Mucosa of gallbladder (tissue), 1 donor: ENCODE results near the gene PDCD4. TPM values are rescaled to one million over a fixed set of nuclear protein-coding genes. Genes with fewer than 3 reads are reported as not detected.

ENCODE experiments used
- DNase-seq: peaks from one replicate; pipeline ENCODE4 v3.0.0-alpha.2; 2020; ENCODE audit warnings: low spot score
- total RNA-seq: library from RNA; stranded (reverse); gene quantifications from one replicate; pipeline ENCODE4 v1.2.1, GENCODE V29; 2021
- donor health status: DM: no; HTN: no; CAD: no.

The PDCD4 gene
- 150 TPM for total RNA-seq

DNA sequence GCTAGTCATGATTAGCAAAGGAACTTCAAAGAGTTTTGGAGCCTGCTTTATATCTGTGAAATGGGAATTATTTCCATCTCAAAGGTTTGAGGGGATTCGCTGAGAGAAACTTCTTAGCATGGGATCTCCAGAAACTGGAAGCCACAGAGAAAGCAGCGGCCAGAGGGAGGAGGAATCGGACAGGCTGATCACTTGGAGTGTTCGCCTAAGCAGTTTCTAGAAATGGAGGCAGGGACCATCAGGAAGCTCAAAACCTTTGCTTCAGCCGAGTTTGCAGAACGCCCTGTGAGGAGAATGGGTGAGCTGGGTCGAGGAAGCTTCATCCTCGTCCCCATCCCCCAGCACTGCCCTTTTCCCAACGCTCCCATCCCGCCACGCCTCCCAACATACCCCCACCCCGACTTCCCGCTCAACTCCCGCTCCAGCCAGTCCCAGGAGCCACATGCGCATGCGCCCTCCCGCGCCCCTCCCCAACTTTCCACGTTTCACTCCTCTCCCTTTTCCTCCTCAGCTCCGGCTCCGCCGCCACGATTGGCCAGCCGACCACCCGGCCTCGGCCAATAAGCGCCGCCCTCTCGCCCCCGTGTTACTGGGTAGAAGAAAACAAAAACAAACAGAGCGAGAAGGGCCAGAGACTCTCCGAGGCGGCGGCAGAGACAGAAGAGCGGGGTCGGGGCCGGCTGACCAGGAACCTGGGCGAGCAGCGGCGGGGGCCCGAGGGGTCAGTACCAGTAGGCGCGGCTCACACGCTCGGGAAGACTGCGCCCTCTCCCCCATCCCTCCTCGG, at the start of gene PDCD4:
Gene PDCD4 (plus strand): TSS at position 631 of the 787 bp plus-strand sequence. CDS start 4,100 bp downstream, outside the sequence.
- DNase-seq, result peak; percentile 99

DNA sequence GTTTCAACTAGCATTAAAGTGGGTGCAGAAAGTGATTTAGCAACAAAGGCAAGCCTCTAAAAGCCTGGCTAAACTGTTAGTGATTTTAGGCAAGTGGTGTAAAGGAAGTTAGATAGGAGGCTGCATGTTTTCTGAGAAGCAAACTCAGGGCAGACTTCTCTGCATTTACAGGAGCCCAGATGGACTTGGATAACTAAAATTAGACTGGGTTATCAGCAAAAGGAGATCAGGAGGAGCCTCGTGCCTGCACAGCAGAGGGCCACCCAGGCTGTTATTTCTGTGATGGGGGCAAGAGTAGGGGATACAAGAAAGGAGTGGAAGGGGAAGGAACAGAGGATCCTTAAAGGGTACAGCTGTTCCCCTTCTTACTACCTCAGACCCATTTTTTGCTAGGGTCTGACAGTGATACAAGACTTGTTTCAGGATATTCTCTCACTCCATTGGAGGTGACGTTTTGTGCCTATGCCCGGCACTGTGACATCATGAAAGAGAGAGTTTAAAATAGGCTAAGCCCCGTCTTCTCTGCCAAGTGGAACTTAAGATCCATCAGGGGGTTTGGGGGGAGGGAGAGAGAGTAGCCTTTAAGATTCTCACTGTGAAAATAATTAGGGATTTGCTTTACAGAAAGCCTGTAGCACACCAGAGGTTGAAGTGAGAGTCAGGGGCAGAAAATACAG, 49.6 kb upstream of the PDCD4 start:
- DNase-seq, result no peak

DNA sequence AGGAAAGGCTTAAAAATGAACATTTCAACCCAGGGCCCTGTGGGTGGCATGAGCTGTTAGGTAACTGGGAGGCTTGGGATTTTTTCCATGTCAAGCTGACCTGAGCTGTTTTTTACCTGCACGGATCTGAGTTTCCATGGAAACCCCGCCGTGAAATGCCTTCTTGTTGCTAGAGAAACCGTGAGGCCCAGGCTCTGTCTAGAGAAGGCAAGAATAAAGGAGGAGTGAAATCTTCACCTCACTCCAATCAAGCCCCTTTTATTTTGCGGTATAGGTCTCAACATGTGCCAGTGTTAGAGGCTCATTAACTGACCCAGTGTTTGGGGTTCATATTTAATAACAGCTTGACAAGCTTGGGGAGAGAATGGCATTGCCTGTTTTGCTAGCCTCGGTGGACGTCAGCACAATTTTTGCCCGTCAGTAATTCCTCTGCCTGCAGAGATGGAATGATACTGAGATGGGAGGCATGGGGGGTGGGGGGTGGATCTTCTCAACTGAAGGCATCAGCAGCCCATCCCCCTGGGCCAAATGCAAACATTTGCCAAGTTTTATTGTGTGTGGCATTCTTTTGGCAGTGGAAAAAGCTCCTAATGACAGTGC, 48.9 kb upstream of the PDCD4 start:
- DNase-seq, result no peak

DNA sequence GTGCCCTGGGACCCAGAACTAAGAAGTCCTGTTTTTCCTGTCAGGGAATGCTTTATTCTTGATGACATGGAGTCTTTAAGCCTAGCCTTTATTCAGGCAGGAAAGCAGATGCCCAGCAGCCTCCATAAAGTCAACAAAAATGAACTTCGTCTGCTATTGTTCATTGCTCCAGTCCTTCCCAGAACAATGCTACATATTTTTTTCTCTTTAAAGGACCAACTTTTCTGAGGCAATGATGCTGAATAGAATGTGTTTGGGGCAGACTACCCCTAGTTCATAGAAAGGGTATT, 47.6 kb upstream of the PDCD4 start:
- DNase-seq, result no peak

DNA sequence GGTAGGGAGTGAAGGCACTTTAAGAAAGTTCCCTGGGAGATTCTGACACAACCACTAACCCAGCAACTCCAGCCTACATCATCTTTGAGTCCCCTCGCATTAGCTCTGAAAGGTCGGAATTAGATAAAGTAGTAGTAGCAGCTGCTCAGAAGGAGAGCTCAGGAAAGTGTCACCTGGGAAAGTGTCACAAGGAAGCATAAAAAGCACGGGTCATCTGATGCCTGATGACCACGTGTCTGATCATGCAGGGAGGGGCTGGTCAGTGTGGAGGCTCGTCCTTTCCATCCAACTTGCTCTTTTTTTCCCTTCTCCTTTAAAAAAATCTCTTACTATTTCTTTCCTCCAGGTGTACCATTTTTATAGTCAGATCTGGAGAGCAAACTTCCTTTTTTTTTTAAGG, 47.1 kb upstream of the PDCD4 start:
- DNase-seq, result peak; percentile 57

DNA sequence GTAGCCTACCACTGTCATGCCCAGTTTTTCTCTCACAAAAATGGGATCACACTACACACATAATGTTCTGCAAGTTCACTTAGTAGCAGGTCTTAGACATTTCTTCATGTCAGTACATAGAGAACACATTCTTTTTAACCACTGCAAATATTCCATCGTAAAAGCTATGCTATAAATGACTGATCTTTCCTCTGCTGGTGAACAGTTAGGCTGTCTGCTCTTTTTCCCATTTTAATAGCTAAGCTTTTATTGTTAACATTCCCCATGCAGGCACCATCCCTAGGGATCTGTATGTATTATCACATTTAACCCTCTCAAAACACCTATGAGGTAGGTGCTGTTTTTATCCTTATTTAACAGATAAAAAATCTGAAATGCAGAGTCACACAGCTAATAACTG, 46.2 kb upstream of the PDCD4 start:
- DNase-seq, result no peak

DNA sequence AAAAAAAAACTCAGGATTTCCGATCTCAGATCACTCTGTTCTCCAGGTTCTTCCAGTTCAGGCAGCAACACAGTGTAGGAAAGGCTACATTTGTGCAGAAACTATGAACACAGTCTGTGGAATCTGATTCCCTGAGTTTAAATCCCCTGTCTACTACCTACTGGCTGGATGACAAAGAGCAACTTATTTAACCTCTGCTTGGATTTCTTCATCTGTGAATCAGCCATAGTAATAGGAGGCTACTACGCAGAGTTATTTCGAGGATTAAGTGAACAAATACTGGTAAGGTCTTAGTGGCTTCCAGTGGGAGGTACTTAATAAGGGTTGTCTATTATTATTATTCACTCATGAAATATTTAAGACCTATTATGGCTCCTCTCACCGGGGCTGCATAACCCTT, 44.3 kb upstream of the PDCD4 start:
- DNase-seq, result no peak

DNA sequence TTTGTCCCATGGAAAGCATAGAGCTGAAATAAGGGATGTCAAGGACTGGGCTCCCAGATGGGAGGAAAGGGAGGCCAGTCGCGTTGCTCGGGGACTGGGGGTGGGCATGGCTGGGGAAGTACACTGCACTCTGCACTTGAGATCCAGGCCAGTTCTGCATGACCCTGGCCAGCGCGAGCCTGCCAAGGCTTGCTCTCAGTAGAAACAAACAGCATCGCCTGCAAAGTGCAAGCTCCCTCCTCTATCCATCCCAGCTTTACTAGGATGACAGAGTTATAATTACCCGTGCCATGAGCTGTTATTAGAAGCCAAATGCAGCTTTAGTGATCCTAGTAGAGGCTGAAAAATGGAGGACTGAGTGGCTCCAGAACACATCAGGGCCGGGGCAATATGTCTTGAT, 43.9 kb upstream of the PDCD4 start:
- DNase-seq, result no peak

DNA sequence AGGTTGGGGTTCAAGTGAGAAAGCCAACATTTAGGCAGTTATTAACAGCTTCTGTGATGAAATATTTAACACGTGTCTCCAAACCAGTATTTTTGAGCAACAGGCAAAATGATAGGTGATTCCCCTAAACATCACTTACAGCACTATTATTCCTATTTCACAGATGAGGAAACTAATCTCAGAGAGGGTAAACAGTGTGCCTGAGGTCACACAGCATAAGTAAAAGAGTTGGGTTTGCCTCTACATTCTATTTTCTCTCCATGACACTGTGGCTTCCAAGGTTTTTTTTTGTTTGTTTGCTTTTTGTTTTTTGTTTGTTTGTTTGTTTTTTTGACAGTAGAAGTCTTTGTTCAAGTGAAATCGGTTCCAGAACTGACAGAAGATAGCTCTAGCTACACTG, 43.2 kb upstream of the PDCD4 start:
- DNase-seq, result no peak

DNA sequence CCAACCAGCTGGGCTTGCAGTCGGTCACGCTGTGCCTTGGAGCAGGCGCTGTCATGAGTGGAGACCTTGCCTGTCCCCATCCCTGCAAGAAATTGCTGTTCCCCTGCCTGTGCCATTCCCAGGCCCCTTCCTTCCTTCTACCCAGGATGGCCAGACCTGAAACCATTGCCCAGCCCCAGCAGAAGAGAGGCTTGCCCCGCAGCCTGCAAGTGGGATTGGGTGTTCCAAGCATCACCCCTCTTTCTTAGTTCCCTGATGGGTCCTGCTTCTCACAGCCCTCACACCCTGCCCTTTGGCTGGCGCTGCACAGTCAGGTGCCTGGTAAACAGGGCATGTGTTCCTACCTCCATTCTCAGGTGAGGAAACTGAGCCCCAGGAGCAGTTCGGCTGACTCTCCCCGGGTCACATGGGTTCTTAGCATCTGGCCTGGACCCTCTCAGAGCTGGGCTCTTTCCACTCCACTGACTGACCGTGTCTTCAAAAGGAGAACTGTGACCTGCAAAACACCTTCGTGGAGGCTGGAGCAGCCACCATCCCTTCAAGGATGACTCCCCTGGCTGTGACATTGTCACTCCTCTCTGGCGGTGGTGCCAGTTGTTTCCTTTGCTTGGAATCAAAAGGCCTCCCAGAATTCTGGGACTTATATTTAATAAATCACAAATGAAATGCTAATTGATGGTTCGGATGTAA, 41.9 kb upstream of the PDCD4 start:
- no peak for DNase-seq

DNA sequence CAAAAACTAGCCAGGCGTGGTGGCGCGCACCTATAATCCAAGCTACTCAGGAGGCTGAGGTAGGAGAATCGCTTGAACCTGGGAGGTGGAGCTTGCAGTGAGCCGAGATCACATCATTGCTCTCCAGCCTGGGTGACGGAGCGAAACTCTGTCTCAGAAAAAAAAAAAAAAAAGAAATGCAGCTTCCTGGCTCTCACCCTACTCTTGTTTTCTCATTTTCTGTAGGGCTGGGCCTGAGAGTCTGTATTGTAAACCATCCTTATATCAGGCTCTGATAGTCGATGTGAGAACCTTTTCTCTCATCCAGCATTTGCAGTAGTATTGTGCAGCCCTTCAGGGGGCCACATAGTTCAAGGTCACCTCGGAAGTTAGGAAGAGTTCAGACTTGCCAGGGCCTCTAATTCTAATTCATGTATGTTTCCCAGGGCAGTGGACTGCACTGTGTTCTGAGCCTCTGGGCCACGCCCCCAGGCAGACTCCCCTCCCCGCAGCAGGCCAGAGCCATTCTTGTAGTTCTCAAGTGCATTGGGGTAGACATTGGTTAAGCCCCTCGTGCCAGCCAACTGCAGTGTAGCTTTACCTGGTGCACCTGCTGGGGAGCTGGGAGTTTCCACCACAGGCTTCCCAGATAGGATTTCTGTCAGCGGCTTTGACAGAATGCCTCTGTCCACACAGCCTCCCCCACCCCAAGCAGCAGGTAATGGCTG, 38.3 kb upstream of the PDCD4 start:
- DNase-seq, result no peak

DNA sequence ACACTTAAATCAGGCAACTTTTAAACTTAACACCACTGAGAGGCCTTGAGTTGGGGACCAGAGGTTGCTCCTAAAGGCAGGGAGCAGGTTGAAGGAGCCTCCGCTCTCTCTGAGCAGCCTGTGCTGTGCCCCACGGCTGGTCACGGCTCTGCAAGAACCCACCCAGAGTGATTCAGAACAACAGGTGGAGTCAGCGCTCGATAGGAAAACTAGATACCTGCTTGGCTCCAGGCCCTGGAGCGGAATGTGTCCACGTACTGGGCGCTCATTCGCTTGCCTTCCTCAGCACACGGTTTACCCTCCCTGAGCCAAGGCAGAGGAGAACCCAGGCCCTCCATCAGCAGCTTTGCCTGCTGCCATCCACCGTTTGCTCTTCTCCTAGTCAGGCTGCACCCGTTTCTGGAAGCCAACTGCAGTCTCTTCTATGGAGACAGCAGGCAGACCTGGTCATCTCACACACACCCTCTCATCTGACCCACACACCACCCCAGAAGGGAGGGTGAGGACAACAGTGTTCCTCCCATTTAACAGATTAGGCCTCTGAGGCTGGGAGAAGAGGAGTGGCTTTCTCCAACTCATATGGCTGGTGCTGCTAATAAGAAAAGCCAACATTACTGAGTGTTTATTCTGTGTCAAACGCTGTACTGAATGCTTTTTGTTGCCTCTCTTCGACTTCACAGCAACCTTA, 37.6 kb upstream of the PDCD4 start:
- DNase-seq, result peak; percentile 71

DNA sequence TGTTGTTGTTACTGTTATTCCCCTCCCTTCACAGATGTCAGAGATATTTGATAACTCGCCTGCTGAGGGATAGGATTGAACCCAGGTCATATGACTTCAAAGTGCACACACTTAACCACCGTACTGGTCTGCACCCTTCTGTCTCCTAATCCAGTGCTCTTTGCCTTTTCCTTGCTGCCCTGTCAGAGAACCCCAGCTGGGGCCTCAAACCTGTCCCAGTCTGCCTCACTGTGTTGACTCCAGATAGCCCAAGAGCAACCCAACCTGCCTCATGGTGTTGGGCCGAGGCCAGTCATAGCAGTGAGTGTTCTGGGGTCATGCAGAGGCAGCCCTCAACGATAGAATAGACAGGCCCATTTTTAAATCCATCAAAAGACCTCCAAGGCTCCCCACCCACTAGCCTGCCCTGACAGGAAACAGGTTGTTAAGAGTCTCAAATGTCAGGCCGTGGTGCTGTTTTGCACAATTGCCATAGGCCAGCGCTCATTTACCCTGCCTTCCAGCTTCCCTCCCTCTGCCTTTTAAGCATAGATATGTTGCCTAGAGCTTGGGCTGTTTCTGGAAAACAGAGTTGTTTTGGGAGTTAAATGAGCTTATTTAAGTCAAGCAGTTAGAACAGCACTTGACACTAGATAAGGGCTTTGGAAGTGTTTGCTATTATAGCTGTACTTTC, 37.0 kb upstream of the PDCD4 start:
- no peak for DNase-seq

DNA sequence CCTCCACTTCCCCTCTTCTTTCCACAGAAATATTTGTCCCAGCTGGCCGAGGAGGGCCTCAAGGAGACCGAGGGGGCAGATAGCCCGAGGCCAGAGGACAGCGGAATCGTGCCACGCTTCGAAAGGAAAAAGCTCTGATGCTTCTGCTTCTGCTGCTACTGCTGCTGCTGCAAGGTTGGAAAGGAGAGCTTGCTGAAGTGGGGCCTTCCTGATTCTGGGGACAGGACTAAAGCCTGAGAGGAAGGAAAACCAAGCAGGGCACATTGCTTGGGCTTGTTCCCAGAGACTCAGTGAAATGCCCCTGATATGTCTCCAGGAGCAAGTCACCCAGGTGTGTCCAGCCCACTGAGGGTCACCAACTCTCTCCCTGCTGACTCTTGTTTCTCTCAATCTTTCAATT, 35.9 kb upstream of the PDCD4 start:
- no peak for DNase-seq

DNA sequence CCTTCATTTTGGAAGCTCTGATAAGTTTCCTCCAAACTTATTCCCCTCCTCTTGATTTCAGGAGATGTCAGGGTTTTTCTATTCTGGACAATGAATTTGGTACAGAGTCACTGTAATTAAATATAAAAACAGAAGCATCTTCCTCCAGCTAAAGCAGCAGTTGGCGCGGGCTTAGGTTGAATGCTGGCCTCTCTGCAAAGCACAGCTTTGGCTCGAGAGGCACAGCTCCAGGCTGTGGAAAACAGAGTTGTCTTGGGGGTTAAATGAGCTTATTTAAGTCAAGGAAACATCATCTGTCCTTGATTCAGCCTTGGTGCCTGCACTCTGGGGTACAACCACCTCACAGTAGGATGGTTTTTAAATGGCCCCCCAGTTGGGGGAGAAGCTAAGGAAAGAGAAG, 35.0 kb upstream of the PDCD4 start:
- no peak for DNase-seq

DNA sequence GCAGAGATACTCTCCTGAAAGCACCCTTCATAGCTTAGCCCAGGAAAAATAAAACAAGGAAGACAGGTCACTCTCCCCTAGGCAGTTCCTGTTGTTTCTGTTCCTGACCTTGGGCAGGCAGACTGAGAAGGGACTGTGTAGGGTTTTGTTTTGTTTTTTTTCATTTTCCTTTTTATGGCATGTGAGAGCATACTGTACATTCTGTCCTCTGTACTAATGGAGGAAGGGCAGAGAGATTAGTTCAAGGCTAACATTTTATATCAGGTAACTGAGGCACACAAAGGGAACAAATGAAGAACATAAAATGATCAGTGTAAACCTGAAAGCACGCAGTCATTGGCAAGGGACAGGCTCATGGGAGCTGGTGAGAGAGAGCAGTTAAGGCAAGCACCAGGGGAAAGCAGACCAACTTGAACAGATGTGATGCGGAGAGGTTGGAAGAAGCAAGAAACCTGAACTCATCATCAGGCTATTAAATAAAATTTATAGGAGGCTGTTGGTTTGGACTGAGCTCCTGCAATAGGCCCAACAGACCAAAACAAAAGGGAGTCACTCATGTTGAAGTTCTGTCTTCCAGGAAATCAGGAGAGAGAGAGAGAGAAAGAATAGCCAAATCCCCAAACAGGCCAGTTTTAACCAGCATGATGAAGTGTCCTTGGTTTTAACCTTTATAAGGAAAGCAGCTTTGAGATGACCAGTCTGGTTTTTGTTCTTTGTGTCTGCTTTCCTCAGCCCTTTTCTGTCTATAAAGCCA, 34.1 kb upstream of the PDCD4 start:
- no peak for DNase-seq

DNA sequence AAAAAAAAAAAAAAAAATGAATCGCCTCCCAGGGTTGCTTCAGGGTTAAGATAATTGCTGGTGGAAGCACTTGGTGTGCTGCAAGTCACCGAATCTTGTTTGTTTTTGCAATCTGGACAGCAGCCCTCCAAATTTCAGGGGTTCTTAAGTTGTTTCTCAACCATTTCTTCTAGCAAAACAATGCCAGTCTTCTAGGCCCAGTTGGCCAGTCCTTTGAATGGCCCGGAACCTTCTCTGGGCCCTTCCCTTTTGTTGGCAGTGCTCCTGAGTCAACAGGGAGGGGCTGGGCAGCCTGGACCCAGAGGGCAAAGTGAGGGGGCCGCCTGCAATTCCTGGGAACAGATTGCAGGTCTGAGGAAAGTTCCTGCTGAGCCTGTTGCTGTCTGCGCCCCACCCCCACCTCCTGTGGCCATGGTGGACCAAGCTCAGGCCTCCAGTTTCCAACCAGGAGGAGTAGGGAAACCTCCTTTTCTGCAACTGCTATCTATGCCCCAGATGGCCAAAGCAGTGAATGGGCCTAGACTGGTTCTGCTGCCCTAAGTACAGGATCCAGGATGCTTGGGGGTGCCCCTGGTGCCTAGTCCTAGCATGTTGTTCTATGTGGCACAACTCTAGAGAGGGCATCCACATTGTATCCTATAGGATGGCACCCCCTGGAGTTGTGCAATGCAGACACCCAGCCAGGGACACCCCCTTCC, 31.4 kb upstream of the PDCD4 start:
- peak; percentile 87 for DNase-seq

DNA sequence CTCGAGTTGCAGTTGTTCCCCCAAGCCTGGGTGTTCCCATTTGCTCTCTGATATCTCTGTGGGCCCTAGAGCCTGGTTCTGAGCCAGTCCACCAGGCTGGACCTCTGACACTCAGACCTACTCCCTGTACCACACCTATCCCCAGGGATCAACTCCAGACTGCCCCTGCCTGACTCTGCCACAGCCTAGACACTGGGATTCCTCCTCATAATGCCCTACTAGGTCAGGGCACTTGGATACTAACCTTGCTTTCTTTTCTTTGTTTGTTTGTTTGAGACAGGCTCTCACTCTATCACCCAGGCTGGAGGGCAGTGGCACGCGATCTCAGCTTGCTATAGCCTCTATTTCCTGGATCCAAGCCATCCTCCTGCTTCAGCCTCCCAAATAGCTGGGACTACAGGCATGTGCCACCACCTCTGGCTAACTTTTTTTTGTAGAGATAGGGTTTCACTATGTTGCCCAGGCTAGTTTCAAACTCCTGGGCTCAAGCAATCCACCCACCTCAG, 30.8 kb upstream of the PDCD4 start:
- no peak for DNase-seq

DNA sequence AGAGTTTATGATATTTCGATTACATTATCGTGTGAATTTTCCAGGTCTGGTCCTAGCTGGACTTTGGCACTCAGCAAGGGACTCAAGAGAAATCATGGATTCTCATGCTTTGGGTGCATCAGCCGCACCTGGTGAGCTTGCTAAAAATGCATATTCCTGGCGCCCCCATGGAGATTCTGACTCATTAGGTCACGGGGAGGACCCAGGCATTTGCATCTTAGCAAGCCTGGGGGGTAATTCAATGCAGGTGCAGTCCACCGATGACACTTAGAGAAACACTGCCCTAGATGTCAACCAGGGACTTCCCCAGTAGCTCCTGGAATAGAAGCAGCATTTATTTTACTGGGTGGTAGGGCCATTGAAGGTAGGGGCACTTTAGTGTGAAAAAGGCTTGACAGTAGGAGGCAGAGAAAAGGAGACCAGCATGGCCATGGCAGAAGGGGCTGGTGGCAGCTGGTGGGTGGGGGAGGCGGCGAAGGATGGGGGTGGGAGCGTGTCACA, 29.9 kb upstream of the PDCD4 start:
- no peak for DNase-seq
